A673 (cell line): Measurements from ENCODE around the gene SLCO3A1.

ENCODE experiments used
- EZH2 ChIP-seq: fragments of 200-600 bp; sonication (generic); IDR thresholded peaks from 2 replicates; pipeline ENCODE4 v1.6.1; 2017; ENCODE audit warnings: borderline replicate concordance, low read depth, mild to moderate bottlenecking, mixed read lengths, antibody characterized with exemption, low read length; ENCODE audit not compliant: poor library complexity, severe bottlenecking
- TF ChIP-seq, protein P1 (sequence below): fragments of 300-800, 200-600 bp; sonication (generic); conservative IDR thresholded peaks from 2 replicates; pipeline ENCODE4 v1.5.1; 2017; ENCODE audit warnings: low read depth, mild to moderate bottlenecking, antibody characterized with exemption, low read length, moderate library complexity, mixed read lengths

DNA sequence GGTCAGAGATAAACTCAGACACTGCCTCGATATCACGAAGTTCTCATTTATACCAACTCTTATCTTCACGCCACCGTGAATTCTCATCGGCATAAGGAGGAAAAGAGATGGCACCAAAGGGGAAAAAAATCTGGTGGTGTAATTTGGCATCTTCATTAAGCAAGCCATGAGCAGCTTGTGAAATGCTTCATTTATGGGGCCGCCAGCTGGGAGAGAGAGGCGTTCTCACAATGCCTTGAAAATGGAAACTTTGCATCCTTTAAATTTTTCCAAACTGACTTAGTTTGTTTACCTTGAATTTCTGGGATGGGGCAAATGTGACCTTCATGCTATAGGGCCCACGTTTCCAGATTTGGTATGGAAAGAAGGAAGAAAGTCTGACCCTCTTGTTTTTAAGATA is 297.7 kb downstream of the SLCO3A1 start:
- TF ChIP-seq, protein P1, sequence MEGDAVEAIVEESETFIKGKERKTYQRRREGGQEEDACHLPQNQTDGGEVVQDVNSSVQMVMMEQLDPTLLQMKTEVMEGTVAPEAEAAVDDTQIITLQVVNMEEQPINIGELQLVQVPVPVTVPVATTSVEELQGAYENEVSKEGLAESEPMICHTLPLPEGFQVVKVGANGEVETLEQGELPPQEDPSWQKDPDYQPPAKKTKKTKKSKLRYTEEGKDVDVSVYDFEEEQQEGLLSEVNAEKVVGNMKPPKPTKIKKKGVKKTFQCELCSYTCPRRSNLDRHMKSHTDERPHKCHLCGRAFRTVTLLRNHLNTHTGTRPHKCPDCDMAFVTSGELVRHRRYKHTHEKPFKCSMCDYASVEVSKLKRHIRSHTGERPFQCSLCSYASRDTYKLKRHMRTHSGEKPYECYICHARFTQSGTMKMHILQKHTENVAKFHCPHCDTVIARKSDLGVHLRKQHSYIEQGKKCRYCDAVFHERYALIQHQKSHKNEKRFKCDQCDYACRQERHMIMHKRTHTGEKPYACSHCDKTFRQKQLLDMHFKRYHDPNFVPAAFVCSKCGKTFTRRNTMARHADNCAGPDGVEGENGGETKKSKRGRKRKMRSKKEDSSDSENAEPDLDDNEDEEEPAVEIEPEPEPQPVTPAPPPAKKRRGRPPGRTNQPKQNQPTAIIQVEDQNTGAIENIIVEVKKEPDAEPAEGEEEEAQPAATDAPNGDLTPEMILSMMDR = no peak
- TF ChIP-seq EZH2 = no peak
